K562 (cell line): Measurements from ENCODE around the gene HMGB1. TPM values are rescaled to one million over a fixed set of nuclear protein-coding genes. Genes with fewer than 3 reads are reported as not detected.

Experiments
- ATAC-seq: fragments of 200-7000 bp; cut with Tn5 transposase; 3 replicates; pipeline ENCODE4 v1.9.1; 2020; ENCODE audit warnings: moderate library complexity
- BruUV-seq: library from RNA; stranded (reverse); fragments of 400-500 nt; replicated peaks from 2 replicates; lab custom pipeline; 2021; lab: Mats Ljungman, UMichigan
- CTCF ChIA-PET: fragments of 300-600 bp; formaldehyde crosslinking; extraction: SDS; loops from one replicate; lab custom pipeline; 2021; ENCODE audit warnings: low intra/inter-chr PET ratio; lab: Yijun Ruan, JAX
- POLR2A ChIA-PET: fragments of 300-600, 350-650 bp; sonication (Branson Sonifier 250); formaldehyde crosslinking; extraction: SDS; loops from one replicate; lab custom pipeline; 2021; ENCODE audit warnings: antibody characterized with exemption, inconsistent platforms; lab: Yijun Ruan, JAX
- DNase-seq, 4 experiments: peaks; one replicate each; pipeline versions ENCODE4 v3.0.0 to v3.0.0-alpha.2; 2011 to 2018; ENCODE audit warnings: low spot score in 3 of 4, mixed read lengths in 3 of 4; ENCODE audit errors: extremely low read depth in 1 of 4
- FAIRE-seq: peaks from 2 replicates; lab custom pipeline; 2011; peaks lifted over from hg19 to GRCh38; lab: Jason Lieb, UNC
- H2AFZ ChIP-seq: 2 replicates; pipeline ENCODE4 v1.6.0; 2011; ENCODE audit warnings: low read depth, low read length, control low read depth, inconsistent platforms
- H3K27ac ChIP-seq: fragments of 200-600 bp; 3 replicates; pipeline ENCODE4 v1.8.0; 2011; ENCODE audit warnings: low read depth, mild to moderate bottlenecking, control low read depth, inconsistent platforms, low read length, moderate library complexity, mixed read lengths; ENCODE audit errors: extremely low read depth
- H3K27me3 ChIP-seq, 2 experiments: fragments of 300-600 bp in 1 of 2; 2 replicates in 1 of 2; 3 replicates in 1 of 2; pipeline versions ENCODE4 v1.6.0 to v1.8.0; 2011; ENCODE audit warnings: inconsistent platforms in 2 of 2, low read length in 2 of 2, mild to moderate bottlenecking in 1 of 2, mixed read lengths in 1 of 2, moderate library complexity in 1 of 2; ENCODE audit not compliant: control insufficient read depth in 2 of 2, insufficient read depth in 2 of 2
- H3K36me3 ChIP-seq: fragments of 300-600 bp; 3 replicates; pipeline ENCODE4 v1.8.0; 2011; ENCODE audit warnings: mild to moderate bottlenecking, low read length, inconsistent platforms; ENCODE audit not compliant: control insufficient read depth, insufficient read depth
- H3K4me1 ChIP-seq, 2 experiments: fragments of 200-600 bp in 1 of 2; replicated peaks in 1 of 2; 2 replicates in 1 of 2; 3 replicates in 1 of 2; pipeline versions ENCODE4 v1.5.1 to v1.8.0; 2011; ENCODE audit warnings: inconsistent platforms in 2 of 2, low read length in 2 of 2, mild to moderate bottlenecking in 1 of 2, mixed read lengths in 1 of 2, moderate library complexity in 1 of 2; ENCODE audit not compliant: control insufficient read depth in 2 of 2, insufficient read depth in 2 of 2
- H3K4me2 ChIP-seq: 2 replicates; pipeline ENCODE4 v1.6.1; 2011; ENCODE audit warnings: low read length, control low read depth, inconsistent platforms, mixed read lengths; ENCODE audit not compliant: insufficient read depth
- H3K4me3 ChIP-seq: fragments of 200-600 bp; sonication (generic), shearing (Covaris generic); 2 replicates; pipeline ENCODE4 v1.5.1; 2016; ENCODE audit warnings: control low read depth, inconsistent platforms
- H3K79me2 ChIP-seq: fragments of 200-600 bp; 3 replicates; pipeline ENCODE4 v1.8.0; 2011; ENCODE audit warnings: low read length, inconsistent platforms; ENCODE audit not compliant: control insufficient read depth, insufficient read depth
- H3K9ac ChIP-seq, 2 experiments: 2 replicates each; pipeline versions ENCODE4 v1.6.0 to v1.6.1; 2011; ENCODE audit warnings: low read depth in 2 of 2, low read length in 2 of 2, control low read depth in 1 of 2, inconsistent platforms in 1 of 2, mild to moderate bottlenecking in 1 of 2, mixed read lengths in 1 of 2; ENCODE audit not compliant: insufficient read depth in 1 of 2
- H3K9me1 ChIP-seq: one replicate; pipeline ENCODE4 v1.6.0; 2011; ENCODE audit warnings: inconsistent platforms, mild to moderate bottlenecking, low read length, moderate library complexity; ENCODE audit not compliant: control insufficient read depth, insufficient read depth
- H3K9me3 ChIP-seq: replicated peaks from 2 replicates; pipeline ENCODE4 v1.5.1; 2011; ENCODE audit warnings: low read depth, low read length, inconsistent platforms; ENCODE audit not compliant: control insufficient read depth, insufficient read depth
- H4K20me1 ChIP-seq: replicated peaks from 2 replicates; pipeline ENCODE4 v1.6.1; 2011; ENCODE audit warnings: low read length, inconsistent platforms, mixed read lengths; ENCODE audit not compliant: control insufficient read depth, insufficient read depth
- ARID4B ChIP-seq: sonication (generic); formaldehyde crosslinking; IDR thresholded peaks from 2 replicates; pipeline ENCODE4 v1.8.0; 2022; ENCODE audit warnings: mild to moderate bottlenecking, missing genetic modification reagents
- CHD4 ChIP-seq: fragments of 200-600 bp; sonication (generic); IDR thresholded peaks from 3 replicates; pipeline ENCODE4 v1.6.1; 2012; ENCODE audit warnings: low read depth, mild to moderate bottlenecking, mixed read lengths, low read length, inconsistent platforms; ENCODE audit not compliant: insufficient read depth, insufficient replicate concordance, poor library complexity, severe bottlenecking
- GTF2B ChIP-seq: IDR thresholded peaks from 2 replicates; pipeline ENCODE4 v1.6.1; 2011; ENCODE audit not compliant: insufficient read length; ENCODE audit errors: extremely low read depth
- MAFK ChIP-seq: IDR thresholded peaks from 2 replicates; pipeline ENCODE4 v1.6.1; 2011; ENCODE audit warnings: low read length, improper control_type of control experiment
- PHF21A ChIP-seq: fragments of 450-650 bp; IDR thresholded peaks from 2 replicates; pipeline ENCODE4 v1.6.1; 2017; ENCODE audit warnings: low read depth, borderline replicate concordance
- PHF8 ChIP-seq: fragments of 200-600 bp; sonication (generic); IDR thresholded peaks from 2 replicates; pipeline ENCODE4 v1.6.1; 2012; ENCODE audit warnings: mixed run types, mild to moderate bottlenecking, inconsistent platforms, low read length, moderate library complexity, borderline replicate concordance
- POLR3A ChIP-seq: IDR thresholded peaks from 2 replicates; pipeline ENCODE4 v1.6.1; 2011; ENCODE audit warnings: borderline replicate concordance, mild to moderate bottlenecking, moderate library complexity; ENCODE audit not compliant: insufficient read length, insufficient read depth; ENCODE audit errors: extremely low read depth
- RBBP5 ChIP-seq: fragments of 200-600 bp; sonication (generic); IDR thresholded peaks from 2 replicates; pipeline ENCODE4 v1.6.1; 2012; ENCODE audit warnings: borderline replicate concordance, mild to moderate bottlenecking, low read length, control low read depth, inconsistent platforms; ENCODE audit not compliant: insufficient read depth, poor library complexity, severe bottlenecking
- SNIP1 ChIP-seq: fragments of 450-650 bp; IDR thresholded peaks from 2 replicates; pipeline ENCODE4 v1.7.1; 2017; ENCODE audit warnings: low read depth, mild to moderate bottlenecking
- TAF15 ChIP-seq: fragments of 200-400 bp; formaldehyde crosslinking; IDR thresholded peaks from 2 replicates; pipeline ENCODE4 v1.6.1; 2017; ENCODE audit warnings: mild to moderate bottlenecking, low read depth, low read length, moderate library complexity
- TEAD1 ChIP-seq, 2 experiments: fragments of 450-650 bp in 1 of 2; sonication (generic) in 1 of 2; formaldehyde crosslinking; IDR thresholded peaks; 2 replicates each; pipeline versions ENCODE4 v1.4.0 to v1.8.0; 2020 to 2022; ENCODE audit warnings: mild to moderate bottlenecking in 2 of 2, missing genetic modification reagents in 1 of 2
- XRCC4 ChIP-seq: IDR thresholded peaks from one replicate; pipeline ENCODE4 v1.6.1; 2011; ENCODE audit not compliant: insufficient read depth, insufficient read length; ENCODE audit errors: extremely low read depth
- ZFX ChIP-seq: sonication (generic); formaldehyde crosslinking; IDR thresholded peaks from 2 replicates; pipeline ENCODE4 v1.8.0; 2022; ENCODE audit warnings: mild to moderate bottlenecking, missing genetic modification reagents, moderate library complexity
- ZNF778 ChIP-seq: fragments of 450-650 bp; formaldehyde crosslinking; IDR thresholded peaks from 2 replicates; pipeline ENCODE4 v1.4.0; 2020; ENCODE audit warnings: mild to moderate bottlenecking, moderate library complexity
- WGBS: fragments of 100-300 bp; shearing (Covaris generic); methylation state at CpG from one replicate; pipeline ENCODE4 v1.1.6; 2016; ENCODE audit warnings: low coverage, mixed read lengths; ENCODE audit not compliant: insufficient coverage; ENCODE audit errors: missing lambda C conversion rate; 5-methylcytosine and 5-hydroxymethylcytosine counted together
- in situ Hi-C: fragments of 300-500 bp; cut with MboI; formaldehyde crosslinking; loops from 4 replicates; pipeline ENCODE4 v1.15.0; 2018; ENCODE audit warnings: inconsistent platforms, mixed read lengths
- intact Hi-C: fragments of 100-400 bp; cut with micrococcal nuclease; formaldehyde crosslinking; loops from 2 replicates; pipeline ENCODE4 v1.14.2; 2022
- polyA plus RNA-seq, 8 experiments: library from polyadenylated mRNA; depleted of rRNA in 4 of 8; stranded (reverse) in 5 of 8; unstranded in 3 of 8; fragments of >200 nt; fragmentation: Nextera tagmentation in 2 of 8; fragmentation: Illumina TruSeq in 1 of 8; extraction: Ambion mirVana in 2 of 8; extraction: Trizol in 1 of 8; gene quantifications; 2 replicates each; pipeline versions ENCODE4 v1.2.1 to v1.2.3, GENCODE V29; 2011 to 2014; ENCODE audit warnings: inconsistent platforms in 1 of 8, missing spikeins in 1 of 8
- total RNA-seq, 7 experiments: library from RNA; depleted of rRNA in 6 of 7; stranded (reverse); fragments of >200 nt in 6 of 7; fragmentation: Illumina TruSeq in 2 of 7; extraction: Trizol in 2 of 7; gene quantifications; 2 replicates each; pipeline versions ENCODE4 v1.2.1 to v1.2.3, GENCODE V29; 2011 to 2021; ENCODE audit warnings: low replicate concordance in 1 of 7

The HMGB1 gene
- total and polyA plus RNA-seq, 9 of the 15 experiments (the other 6 are each of a cell fraction or from before 2014, with no cell fraction given), result 442 to 1,896 (median 933) TPM

DNA sequence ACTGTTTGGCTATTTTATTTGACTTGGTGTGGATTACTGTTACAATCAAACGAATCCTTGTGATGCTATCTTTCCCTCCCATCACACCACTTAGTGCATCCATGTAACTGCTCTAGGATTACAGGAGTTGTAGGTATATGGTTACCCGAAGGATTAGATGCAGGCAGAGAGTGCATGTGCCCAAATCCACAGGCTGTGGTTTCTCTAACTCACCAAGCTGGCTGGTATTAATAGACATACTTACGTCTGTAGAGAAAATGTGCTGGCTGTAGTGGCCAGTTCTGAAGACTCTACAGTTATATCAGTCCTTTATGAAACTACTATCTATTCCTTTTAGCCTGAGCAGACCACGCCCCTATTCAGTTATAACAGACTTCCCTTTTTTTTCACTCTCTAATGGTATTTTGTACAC is 1.1 kb upstream of the HMGB1 start (continued):
- TF ChIP-seq GTF2B, result no peak

- peak overlapping the region; percentile 87 to 95 for H3K9ac ChIP-seq
- peak overlapping the region; percentile 90 for H3K27ac ChIP-seq
- H3K4me2 ChIP-seq, result peak overlapping the region; percentile 81
- intact Hi-C loops, result loop anchor here (5.0 to 10.0 kb wide), 3 partner anchors 88 to 208 kb away; partner anchors contain the start of gene KATNAL1
- H3K36me3 ChIP-seq, result peaks cover 27% of the 10 kb centered on the region
- FAIRE-seq (peak; percentile 42), ATAC-seq (peak; percentile 20), DNase-seq (no peak)
- H3K9me3 ChIP-seq, result no peaks in the 10 kb centered on the region
- peaks cover 0 to 11% of the 10 kb centered on the region in 2 experiments; a peak in 3 of 5 replicates for H3K4me1 ChIP-seq
- peak overlapping the region; percentile 97 for H2AFZ ChIP-seq
- H4K20me1 ChIP-seq, result peaks cover 3% of the 10 kb centered on the region; the same call in 1 of the 2 replicates
- peaks cover 44% of the 10 kb centered on the region for H3K79me2 ChIP-seq
- BruUV-seq, result TSS peak; percentile 96
- POLR2A ChIA-PET, result interaction anchor here (0.6 to 2.1 kb wide), 5 partner anchors 11 to 159 kb away, joined by 3 to 13 read pairs (median 5); partner anchors contain the start of genes KATNAL1 and USPL1
- peak overlapping the region; percentile 85 for H3K4me3 ChIP-seq
- WGBS, result 0% methylated on average over 10 of the region's 11 CpGs
- in situ Hi-C loops, result no loop called here
- no peaks in the 10 kb centered on the region for H3K9me1 ChIP-seq
- no peaks in the 10 kb centered on the region for H3K27me3 ChIP-seq
- CTCF ChIA-PET, result no interaction called here
- TF ChIP-seq ARID4B (CRISPR knock-in tag) (no peak), MAFK (no peak), ZFX (CRISPR knock-in tag) (peak; percentile 19), POLR3A (no peak), PHF21A (no peak), RBBP5 (no peak), SNIP1 (no peak), PHF8 (peak; percentile 15; the same call in 1 of the 2 replicates), TAF15 (no peak), XRCC4 (no peak), CHD4 (no peak), TEAD1 (CRISPR knock-in tag; IDR thresholded peaks at IDR 0.05) (no peak), ZNF778 (CRISPR knock-in tag) (no peak)
Observed at GRCh38 chr13:30466358-30466714, 600 bp upstream of the HMGB1 start.
